ENCODE results near the gene SORBS2.

The SORBS2 gene

DNA sequence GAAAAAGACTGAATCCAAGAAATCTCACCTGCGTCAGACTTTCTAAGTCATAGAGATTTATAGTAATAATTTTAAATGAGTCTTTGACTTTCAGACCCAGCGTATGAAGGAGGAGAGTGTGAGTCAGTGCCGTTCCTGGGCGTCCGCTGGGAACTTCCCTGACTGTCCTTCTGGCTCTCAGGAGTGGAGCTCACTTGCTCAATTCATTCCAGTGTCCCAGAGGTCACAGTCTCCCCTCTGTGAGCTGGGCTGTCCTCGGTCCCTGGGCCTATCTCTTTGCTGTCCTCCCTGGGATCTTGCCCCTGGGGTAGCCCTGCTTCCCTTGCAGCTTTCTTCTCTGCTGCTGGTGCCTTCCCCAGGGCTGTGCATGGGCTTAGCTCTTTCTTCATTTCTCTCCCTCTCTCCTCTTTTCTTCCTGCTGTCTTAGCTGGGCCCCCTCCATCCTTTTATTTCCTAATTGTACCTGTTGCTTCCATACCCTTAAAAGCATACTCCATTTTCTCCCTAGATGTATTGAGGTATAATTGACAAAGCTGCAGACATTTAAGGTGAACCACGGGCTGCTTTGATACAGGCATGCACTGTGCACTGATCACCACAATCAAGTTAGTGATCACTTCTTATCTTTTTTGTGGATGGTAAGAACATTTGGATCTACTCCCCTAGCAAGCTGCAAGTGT, 11.6 kb downstream of the SORBS2 start:
- no peak for FAIRE-seq

DNA sequence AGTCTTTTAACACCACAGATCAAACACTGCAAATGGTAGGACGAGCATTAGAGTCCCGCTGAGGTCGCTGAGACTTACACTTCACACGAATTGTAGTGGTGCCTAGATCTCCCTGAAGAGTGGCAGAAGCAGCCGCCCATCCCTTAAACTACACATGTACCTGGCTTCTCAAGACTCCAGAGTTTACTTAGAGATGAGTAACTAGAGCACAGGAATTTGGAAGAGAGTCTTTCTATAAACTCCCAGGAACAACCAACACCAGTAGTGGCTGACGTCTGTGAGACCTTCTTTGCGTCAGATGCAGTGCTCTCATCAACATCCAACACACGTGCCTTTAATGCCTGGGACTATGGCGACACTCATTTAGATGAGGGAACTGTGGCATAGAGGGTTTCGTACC, 12.6 kb downstream of the SORBS2 start:
- FAIRE-seq: no peak

DNA sequence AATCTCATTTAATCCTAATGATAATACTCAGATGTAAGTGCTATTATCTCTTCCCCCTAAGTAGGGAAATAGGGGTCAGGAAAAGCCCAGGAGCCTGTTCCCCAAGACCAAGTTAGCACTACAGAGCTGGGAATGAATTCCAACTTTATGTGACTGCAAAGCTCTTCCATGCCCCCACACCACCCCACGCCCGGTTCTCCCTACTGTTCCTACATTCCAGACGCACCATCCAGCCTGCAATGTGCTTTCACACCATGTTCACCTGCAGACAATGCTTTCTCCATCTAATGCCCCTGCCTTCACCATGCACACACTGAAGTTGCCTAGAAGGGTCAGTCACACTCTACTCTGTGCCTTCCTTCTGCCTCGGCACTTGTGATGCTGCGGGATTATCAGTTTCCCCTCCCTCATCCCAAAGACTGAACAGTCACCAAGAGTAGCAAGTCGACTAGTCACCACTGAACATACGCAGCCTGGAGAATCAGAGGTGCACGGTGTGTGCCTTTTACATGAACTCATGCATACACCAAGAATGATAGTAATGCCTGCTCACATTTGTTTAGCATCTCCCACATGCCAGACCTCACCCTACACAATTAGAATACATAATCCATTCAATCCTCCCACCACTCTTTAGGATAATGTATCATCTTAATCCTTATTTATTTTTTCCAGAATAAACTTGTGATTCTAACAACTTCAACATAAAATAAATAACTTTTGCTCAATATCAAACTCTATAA, 14.2 kb downstream of the SORBS2 start:
- no peak for FAIRE-seq

DNA sequence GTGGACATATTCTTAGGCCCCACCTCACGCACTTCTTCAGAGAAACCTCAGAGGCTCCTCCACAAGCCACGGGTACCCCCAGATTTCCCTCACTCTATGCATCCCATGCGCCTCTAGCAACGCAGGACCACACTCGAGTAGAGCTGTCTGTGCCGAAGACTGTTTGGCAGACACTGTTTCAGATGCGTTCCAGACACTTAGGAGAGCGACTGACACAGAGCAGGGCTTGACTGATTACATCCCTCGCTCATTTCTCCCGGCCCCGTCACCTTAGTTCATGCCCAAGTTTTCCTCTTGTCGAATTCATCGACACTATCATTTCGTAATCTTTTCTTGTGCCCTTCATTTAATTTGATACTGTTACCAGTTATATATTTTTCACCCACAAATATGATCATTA, 15.0 kb downstream of the SORBS2 start:
- FAIRE-seq: no peak

DNA sequence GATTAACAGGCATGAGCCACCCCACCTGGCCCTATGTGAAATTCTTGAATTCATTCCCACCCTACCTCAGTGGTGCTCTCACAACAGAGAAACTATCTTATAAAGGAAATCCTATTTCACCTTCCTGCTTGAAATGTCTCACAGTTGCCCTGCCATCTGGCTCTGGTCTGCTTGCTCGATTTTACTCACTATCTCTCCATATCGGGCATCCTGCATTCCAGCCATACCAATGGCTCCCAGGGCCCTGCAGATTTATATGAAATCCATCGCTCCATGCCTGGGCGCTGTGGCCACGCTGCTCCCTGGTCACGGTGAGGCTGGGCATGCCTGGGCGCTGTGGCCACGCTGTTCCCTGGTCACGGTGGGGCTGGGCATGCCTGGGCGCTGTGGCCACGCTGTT, 15.8 kb downstream of the SORBS2 start:
- FAIRE-seq: no peak

DNA sequence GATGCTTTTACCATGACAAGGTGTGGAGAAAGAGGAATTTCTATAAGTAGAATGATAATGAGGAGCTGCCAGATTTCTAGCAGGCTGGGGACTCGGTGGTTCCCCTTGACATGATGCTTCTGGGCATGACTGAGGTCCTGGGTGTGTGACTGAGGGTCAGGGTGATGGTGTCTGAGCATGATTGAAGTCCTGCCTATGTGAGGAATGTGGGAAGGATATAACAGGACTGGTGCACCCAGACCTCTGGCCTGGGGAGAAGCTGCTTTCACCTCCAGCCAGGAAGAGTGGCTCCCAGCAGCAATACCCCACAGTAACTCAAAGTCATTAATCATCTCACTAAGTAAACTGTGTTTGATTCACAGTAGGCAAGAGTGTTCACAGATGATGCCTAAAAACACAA, 17.4 kb downstream of the SORBS2 start:
- no peak for FAIRE-seq

DNA sequence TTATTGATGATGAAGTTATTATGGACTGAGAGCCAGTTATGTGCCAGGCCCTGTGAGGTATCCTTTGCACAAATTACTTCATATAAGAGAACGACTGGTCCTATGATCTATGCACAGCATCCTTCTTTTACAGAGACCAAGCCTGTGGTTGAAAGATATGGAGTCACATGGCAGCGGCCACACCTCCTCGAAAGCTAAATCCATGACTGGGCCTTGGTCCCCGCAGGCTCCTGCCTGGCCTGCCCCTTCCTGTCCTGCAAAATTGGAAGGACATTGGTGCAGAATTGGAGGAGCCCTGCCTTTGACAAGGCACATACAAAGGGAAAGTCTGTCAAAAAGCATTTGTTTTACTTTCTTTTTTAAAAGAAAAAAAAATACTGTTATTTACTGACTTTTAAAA, 18.3 kb downstream of the SORBS2 start:
- peak; percentile 66 for FAIRE-seq

DNA sequence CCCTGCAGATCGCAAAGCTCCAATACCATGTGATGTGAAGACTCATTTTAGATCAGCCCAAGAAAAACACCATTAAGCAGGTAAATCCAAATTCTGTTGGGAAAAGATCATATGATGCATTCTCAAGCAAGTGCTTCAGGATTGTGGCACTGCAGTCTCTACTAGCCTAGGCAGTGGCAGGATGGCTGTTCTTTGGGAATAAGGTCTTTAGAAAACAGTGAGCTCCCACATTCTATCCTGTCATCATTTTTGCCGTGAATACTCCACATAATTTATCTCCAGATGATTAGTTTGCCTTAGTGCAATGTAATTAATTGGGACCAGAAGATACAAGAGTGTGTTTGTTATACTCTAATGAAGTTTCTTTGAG, 18.9 kb downstream of the SORBS2 start:
- FAIRE-seq: no peak

DNA sequence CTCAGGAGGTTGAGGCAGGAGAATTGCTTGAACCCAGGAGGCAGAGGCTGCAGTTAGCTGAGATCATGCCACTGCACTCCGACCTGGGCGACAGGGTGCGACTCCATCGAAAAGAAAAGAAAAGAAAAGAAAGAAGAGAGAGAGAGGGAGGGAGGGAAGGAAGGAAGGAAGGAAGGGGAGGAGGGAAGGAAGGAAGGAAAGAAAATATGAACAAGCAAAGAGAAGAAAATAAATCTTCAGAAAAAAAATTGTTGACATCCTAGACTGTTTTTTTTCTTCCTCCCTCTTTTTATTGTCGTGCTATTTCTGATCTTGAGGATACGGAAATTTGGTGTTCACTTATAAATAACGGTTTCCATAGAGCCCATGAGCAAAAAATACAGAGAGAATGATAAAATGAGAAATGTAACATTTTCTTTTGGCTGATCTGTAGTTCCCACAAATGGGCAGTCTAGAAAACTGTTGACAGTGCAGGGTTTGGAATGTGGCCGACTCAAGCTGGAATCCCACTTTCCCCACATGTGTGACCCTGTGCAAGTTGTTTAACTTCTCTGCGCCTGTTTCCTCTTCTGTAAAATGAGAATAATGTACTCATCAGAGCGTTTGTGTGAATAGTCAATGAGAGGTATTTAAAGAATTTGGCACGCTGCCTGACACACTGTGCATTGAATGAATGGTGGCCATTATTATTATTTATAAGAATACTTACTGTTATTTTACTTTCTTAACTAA, 19.4 kb downstream of the SORBS2 start:
- peak; percentile 74 for FAIRE-seq

DNA sequence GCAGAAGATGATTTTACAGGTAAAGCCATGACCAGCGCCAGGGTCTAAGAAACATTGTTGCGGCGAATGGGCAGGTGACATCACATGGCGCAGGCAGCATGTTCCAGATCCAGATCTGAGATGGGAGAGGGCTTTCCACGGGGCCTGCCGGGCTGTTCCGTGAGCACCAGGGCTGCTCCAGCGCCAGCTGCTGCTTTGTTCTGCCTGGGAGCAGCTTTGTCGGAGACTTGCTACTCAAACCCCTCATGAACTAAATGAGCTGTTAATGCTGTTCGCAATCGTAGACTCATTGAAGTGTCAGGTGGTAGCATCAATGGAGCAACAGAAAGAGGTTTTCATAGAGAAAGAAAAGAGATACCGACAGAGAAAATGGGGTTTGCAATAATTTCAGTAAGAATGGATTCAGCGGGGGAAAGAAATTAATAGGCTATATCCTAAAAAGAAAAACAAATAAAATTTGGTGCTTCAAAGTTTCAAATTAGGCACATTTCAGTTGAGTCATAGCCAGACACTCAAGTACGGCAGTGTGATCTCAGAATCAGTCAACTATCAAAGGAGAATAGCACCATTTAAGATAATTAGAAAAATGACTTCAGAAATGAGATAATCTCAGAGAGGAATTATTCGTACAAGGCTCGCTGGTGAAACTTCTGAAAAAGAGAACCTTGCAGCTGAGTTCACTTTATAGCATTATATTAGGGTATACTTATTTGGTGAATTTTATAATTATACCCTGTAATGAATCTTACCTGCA, 23.9 kb downstream of the SORBS2 start:
- FAIRE-seq: no peak

DNA sequence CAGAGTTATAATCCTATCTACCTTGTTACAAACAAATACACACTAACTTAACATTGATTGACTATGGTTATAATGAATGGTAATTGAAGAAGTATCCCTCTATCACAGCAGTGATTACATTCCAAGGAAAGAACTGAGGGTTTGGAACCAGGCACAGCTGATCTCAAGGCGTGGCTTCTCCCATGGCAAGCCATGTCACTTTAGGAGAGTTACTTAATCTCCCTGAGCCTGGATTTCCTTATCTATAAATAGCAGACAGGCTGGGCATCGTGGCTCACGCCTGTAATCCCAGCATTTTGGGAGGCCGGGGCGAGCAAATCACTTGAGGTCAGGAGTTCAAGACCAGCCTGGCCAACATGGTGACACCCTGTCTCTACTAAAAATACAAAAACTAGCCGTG, 25.6 kb downstream of the SORBS2 start:
- no peak for FAIRE-seq

DNA sequence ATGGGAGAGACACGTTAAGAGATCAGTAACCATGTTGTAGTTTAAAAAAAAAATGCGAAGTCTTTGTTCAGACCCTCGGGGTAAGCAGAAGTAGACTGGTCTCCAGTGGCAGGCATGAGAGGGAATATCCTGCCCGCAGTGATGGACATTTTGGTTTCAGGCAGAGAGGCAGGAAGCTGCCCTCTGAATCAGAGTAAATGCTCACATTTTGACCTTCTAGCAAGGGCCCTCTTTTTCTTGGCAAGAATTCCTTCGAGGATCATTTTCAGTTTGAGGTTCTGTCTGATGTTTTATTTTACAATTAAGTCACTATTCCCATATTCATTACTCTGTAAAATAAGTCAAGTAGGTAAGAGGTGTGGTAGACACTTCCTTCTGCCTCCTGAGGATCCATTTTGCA, 28.4 kb downstream of the SORBS2 start:
- FAIRE-seq: no peak

DNA sequence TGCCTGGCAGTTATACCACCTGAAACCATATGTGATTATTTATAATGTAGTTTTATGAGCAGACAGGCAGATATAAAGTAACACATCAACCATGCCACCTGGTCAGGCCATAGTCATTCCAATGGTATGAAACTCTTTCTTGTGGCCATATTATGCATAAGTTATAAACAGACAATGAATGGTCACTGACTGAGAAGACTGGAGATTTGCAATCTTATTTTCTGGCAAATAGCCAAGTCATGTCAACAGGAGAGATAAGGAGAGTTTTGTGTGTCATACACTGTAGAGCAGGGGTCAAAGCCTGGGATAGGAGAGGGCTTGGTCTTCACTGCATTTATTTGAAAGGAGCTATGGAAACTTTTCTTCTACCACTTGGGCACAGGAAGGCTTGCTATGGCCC, 29.5 kb downstream of the SORBS2 start:
- no peak for FAIRE-seq

DNA sequence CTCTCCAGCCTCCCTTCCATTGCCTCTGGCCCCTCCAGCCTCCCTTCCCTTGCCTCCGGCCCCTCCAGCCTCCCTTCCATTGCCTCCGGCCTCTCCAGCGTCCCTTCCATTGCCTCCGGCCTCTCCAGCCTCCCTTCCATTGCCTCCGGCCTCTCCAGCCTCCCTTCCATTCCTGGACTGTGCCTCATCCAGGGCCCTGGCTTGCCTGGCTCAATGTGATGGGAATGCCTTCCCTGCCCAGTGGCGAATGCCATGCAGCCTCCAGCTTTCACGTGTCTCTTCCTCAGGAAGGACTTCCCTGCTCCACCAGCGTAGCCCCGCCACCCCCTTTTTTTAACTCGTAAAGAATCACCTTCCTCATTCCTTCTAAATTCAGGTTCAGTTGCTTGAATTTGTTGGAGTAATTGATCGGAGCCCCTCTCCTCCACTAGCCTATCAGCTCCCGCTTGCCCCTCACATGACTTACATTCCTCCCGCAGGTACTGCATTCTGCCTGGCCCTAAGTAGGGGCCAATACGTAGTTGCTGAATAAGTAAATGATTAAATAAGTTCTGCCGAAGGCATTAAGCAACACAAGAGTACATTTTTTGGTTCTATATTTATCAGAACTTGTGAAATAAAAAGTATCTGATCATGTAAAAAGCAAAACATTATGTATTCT, 30.3 kb downstream of the SORBS2 start:
- FAIRE-seq: no peak

DNA sequence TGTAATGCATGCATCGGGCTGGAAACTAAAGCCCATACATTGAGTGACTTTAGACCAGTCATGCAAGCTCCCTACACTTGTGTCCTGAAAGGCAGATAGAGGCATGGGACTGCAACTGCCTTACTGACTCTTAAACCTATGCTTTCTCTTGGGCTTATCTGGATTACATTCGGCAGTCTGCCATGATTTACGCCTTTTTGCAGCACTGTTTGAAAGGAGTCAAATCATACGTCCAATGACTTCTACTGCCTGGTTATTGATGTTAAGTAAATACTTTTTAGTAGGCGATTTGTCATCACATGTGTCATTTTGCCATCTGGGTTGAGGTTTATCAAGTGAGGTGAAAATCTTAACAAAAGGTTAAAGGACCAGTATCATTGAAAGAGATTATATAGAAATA, 31.5 kb downstream of the SORBS2 start:
- FAIRE-seq: no peak

DNA sequence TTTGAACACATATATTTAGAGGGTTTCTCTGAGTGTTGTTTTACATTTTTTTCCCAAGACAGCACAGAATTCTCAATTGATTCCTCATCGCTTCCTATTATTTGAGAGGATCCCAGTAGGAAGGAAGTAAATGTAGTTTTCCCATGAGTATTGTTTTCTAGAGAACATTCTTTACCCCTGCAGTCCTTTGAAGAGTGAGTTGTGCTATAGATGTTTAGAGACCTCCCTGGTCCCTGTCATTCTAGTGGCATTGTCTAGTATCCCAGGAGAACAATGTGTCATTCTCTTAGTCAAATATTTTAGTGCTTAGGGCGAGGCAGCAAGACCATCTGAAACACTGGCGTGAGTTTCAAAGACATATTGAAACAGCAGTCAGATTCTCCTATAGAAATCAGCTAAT, 32.5 kb downstream of the SORBS2 start:
- FAIRE-seq: no peak

DNA sequence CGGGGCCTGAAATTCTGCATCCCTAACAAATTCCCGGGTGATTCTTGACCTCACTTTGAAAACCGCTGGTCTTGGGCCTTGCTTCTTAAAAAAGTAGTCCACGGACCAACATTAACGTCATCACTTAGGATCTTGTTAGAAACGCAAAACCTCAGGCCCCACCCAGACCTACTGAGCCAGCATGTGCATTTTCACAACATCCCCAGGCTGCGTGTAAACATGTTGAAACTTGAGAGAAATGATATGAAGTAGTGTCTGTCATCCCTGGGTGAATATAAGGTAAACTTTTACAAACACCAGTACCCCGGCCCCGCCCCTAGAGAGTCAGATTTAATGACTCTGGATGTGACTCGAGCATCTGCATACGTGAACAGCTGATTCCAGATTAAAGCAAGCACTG, 33.7 kb downstream of the SORBS2 start:
- FAIRE-seq: no peak

DNA sequence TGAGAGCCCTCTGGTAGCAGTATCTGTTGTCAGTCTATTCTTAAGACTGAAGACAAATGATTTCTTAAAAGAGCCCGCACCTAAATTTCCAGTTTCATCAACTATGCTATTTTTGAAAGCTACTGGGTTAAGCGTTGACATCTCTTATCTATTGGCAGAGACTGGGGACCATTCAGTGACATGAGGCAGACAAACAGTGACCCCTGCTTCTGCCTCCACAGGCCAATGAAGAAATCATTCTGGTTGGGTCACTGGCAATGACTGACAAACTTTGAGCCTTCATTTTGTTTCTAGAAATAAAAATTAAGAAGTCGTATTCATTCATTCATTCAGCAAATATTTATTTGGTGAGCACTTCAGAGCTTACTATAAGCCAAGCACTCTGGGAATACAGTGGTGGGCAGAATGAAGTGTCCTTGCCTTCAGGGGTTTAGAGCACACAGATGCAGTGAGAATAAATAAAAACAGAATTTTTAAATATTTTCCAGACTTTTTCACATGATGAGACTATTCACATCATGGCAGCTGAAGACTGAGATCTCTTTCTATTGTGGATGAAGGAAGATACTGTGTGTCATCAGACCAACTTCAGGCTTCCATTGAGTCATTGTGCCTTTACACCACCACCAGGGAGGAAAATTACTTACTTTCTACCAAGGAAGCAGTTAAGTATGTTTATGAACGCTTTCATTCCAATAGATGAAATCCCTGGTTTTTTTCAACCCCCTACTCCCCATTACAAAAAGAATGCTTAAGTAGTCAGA, 36.0 kb downstream of the SORBS2 start:
- no peak for FAIRE-seq

DNA sequence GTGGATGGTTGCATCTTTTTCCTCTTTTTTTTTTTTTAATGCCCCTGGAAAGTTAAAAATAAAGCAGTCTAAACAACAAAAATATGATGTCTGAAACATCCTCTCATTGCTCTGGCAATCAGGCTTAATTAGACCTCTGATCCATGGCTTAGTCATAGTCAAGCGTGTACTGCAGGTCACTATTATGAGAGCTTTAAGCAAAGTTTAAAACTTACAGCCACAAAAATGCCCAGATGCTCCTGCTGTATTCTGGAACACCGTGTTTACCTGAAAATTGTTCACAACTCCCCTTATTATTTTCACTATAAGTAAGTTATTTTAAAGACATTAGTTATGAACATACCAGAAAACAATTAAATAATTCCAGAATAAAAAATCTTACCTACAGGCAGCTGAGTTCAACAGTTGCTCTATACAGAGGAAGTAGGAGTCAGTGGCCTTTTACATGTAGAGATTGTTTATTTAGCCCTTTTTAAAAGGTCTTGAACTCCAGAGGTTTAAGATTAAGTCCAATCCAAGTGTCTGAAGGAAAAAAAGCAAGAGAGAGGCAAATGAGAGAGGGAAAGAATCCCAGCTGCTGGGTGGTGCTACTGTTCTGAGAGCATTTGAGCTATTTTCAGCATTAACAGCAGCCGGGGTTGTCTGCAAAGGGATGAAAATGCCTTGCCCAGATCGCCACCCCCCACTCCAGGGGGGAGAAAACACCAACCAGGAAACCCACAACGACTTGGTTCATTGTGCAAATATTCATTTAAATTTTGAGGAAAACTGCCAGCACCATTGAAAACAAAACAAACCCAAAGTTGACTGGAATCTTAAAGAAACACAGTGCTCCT, 36.9 kb downstream of the SORBS2 start:
- peak; percentile 82 for FAIRE-seq

DNA sequence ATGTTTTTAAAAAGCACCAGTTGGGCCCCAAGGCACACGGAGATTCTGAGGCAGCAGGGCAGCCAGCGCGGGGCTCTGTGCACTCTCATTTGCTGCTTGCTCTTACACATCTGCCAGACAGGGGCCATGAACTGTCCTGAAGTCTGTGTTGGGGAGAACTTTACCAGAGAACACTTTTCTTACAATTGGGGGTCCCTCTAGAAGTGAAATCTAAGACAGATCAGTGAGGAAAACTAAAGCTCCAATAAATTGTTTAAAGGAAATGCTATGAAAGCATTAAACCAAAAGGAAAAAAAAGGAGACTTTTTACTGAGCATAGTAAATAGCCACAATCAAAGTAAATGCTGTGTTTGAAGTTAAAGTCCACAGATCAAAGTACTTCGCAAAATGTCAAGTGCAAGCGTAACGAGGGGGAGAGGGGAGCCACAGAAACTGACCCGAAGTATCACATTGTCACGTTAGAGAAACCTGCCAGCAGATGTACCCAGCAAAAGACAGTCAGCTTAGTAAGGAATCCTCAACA, 37.8 kb downstream of the SORBS2 start:
- FAIRE-seq: no peak

DNA sequence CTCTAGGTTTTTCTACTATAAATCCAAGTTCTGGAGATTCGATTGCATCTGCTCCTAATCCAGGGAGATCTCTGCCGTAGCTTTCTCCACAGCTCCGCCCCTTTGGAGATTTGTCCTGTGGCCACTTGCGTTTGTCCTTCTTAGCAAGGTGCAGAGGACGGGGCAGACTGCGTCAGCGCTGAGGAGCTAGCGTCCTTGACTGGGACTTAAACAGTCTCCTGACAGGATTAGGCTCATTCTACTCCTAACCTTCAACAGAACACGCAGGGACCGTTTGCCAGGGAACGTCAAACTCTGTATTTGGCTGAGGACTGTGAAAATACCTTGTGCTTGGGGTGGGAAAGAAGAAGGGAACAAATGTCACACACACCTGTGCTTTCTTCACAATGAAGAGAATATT, 38.6 kb downstream of the SORBS2 start:
- FAIRE-seq: no peak
